HG03135 (cell line): ENCODE data around the gene COL8A1.

Source experiments
- ATAC-seq: cut with Tn5 transposase; IDR thresholded peaks from one replicate; pipeline ENCODE4 v1.9.1; 2021; ENCODE audit warnings: mild to moderate bottlenecking, moderate library complexity; ENCODE audit not compliant: unreplicated experiment

Gene COL8A1

DNA sequence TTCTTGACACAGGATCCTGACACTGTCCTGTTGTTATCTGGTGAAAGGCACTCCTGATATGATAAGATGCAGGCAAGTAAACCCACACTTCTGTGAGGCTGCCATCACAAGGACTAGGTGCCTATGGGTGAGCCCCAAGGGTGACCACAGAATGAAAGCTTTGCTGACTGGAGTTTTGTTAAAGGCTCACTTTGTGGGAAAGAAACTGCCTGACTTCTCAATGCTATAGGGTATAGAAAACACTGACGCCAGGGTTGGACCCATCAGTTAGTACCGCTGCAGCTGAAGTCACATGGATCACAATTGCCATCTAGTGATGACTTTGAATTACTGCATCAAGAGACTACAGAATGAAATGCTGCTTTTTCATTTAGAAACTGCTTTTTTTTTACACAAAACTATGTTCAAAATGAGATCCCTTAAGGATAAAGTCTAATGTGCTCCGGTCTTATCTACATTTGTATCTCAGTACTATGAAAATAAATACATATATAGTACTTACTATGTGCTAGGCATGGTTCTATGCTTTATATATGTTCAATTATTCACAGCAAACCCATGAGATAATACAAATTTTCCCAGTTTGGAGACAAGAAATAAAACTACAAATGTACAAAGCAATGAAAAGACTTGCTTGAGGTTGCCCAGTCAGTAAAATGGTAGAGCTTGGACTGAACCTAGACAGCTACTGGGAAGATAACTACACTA lies 115.0 kb downstream of the COL8A1 start:
- peak; percentile 88 for ATAC-seq

DNA sequence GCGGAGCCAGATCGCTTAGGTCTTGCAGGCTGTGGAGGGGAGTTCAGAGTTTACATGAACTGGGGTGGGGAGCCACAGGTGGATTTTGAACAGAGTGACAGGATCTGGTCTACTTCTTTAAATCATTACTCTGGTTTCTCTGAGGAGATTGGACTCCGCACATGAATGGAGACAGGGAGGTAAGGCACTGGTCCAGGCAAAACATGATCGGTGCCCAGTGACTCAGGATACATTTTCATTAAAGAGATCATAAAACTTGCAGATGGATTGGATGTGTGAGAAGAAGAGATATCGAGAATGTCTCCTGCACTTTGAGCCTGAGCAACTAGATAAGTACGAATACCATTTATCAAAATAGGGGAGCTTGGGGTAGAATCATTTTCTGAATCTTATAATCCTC lies 117.4 kb downstream of the COL8A1 start:
- no peak for ATAC-seq

GRCh38 chr3:99757966-99758365 lies 119.6 kb downstream of the COL8A1 start:
- no peak for ATAC-seq

DNA sequence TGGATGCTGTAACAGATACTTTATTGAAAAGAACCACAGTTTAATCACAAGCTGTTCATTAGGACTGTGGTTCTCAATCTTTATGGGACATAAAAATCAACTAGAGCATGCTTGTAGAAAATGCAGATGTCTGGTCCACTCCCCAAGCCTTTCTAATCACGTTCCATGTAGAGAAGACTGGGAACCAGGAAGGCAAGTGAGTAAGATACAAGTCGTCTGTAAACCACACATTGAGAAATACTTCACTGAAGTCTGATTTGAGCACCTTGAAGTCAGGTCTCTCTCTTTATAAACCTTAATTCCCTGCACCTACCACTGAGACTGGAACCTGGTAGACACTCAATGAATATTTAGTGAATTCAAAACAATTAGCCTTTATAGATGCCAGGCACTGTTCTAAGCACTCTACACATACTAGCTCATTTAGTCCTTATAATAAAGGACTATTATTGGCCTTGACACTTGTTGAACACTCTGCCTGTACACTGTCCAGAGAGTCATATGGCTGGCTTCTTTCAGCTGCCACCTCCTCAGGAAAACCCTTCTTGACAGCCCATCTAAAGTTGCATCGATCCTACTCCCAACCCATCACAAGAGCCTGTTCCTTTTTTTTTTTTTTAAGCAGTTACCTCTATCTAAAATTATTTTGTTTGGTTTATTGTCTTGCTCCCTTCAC lies 120.2 kb downstream of the COL8A1 start:
- ATAC-seq: no peak

- ATAC-seq: no peak
These were observed 121.6 kb downstream of the COL8A1 start for GRCh38 chr3:99760031-99760430.

DNA sequence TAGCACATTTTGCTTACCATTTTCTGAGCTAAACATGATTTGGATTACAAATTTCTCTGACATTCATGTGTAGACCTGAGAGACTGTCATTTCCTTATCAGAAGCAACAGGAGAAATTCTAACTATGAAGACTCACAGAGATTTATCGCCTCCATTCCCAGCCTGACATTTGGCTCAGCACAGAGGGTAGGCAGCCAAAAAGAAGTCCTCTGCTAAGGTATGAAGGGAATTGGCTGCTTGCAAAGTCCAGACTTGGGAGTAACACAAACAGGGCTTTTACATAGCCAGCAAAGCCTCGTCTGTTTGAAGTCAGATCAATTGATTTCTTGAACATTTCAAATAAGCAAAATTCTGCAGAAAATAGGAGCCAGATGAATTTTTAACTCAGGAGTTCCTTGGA lies 122.2 kb downstream of the COL8A1 start:
- no peak for ATAC-seq

GRCh38 chr3:99761415-99762165 lies 123.2 kb downstream of the COL8A1 start:
- ATAC-seq: no peak

DNA sequence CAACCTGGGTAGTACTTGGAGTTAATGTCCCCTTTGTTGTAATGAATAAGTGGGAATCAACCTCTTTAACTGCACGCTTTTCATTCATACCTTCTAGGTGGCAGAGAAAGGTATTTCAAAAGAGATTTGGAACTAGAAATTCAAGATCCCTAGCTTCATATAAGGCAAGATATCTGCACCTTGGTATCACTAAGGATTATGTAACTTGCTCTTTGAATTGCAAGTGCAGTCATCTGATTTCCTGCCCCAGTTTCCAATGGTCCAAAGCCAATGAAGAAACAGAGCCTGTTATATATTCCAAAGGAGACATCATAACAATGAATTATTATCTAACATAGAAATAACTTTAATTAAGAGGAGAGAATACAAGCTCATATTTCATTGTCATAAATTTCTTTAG lies 124.5 kb downstream of the COL8A1 start:
- ATAC-seq: no peak

DNA sequence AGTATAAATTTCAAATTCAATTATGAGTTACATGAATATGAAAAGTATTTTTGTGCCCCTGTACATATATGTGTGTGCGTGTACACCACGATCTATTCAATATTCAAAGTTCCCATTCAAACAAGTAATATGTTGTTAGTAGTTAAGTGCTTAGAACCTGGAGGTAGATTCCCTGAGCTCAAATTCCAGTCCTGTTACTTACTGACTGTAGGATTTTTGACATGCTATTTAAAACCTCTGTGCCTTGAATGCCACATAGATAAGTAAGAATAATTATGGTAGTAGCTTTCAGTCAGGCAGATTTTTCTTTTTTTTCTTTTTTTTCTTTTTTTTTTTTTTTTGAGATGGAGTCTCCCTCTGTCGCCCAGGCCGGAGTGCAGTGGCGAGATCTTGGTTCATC lies 126.0 kb downstream of the COL8A1 start:
- ATAC-seq: no peak

DNA sequence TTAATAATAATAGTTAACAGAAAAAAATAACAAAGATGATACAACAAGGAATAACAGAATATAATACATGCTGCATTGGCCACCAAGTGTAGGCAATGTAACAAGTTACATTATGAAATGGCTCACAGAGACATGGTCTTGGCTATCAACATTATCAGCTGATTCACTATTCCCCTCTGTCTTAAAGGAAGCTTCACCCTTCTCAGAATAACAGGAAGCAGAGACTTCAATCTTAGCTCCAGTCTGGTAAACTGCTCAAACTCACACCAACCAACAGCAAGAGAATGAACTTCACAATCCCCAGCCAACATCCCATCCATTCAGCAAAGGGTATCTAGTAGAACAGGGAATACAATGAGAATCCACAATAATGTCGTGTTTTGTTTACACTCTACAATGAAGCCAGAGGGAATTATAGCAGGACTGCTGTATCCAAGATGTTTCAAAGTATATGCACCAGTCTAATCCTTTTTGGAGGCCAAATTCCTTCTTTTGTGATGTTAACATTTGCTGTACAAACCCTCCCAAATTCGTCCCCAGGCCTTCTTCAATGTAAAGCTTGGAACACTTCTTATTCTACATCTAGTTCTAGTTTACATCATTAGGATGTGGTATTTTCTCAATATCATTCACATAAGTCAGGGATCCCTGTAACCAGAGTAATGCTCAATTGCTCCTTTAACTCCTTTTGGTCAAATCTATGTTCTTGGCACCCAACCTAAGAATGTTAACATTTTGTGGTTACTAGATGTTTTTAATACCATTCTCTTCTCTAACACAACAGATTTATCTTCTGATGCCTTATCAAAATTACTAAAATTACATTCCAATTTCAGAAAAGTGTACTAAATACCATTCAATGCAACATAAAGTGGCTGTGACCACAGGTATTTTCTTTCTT lies 126.9 kb downstream of the COL8A1 start:
- ATAC-seq: no peak

GRCh38 chr3:99767291-99767690 lies 128.9 kb downstream of the COL8A1 start:
- ATAC-seq: no peak

- ATAC-seq: no peak
These were observed 129.7 kb downstream of the COL8A1 start for GRCh38 chr3:99768126-99768525.

- no peak for ATAC-seq
These were observed 130.6 kb downstream of the COL8A1 start for GRCh38 chr3:99768808-99769501.

DNA sequence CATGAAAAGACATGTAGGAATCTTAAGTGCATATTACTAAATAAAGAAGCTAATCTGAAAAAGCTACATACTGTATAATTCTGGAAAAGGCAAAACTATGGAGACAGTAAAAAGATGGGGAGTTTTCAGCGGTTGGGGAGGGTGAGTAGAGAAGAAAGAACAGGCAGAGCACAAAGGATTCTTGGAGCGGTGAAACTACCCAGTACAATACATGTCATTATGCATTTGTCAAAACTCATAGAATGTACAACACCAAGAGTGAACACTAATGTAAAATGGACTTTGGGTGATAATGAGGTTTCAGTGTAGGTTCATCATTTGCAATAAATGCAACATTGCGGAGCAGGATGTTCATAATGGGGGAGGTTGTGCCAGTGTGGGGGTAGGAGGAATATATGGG lies 133.8 kb downstream of the COL8A1 start:
- no peak for ATAC-seq

GRCh38 chr3:99772671-99773070 lies 134.3 kb downstream of the COL8A1 start:
- no peak for ATAC-seq

- peak; percentile 97 for ATAC-seq
These were observed 136.1 kb downstream of the COL8A1 start for GRCh38 chr3:99774467-99774866.

- ATAC-seq: no peak
These were observed 138.3 kb downstream of the COL8A1 start for GRCh38 chr3:99776516-99777209.

DNA sequence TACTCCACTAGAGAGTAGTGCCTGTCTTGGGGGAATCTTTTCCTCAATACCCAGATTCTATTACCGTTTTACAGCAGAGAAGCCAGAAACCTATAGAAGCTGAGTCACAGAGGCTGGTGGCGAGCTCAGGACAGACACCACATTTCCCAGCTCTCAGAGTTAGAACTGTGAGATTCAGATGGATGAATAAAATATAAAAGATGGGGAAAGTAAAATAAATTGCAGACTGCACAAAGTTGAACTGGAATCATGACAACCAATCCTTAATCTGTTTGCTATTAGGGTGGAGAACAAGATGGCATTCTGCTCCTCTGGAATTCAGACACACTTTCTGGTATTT lies 138.8 kb downstream of the COL8A1 start:
- no peak for ATAC-seq

GRCh38 chr3:99777708-99778107 lies 139.3 kb downstream of the COL8A1 start:
- ATAC-seq: no peak

- no peak for ATAC-seq
These were observed 142.4 kb downstream of the COL8A1 start for GRCh38 chr3:99780749-99781148.
